ENCODE results near the gene AGL.

DNA sequence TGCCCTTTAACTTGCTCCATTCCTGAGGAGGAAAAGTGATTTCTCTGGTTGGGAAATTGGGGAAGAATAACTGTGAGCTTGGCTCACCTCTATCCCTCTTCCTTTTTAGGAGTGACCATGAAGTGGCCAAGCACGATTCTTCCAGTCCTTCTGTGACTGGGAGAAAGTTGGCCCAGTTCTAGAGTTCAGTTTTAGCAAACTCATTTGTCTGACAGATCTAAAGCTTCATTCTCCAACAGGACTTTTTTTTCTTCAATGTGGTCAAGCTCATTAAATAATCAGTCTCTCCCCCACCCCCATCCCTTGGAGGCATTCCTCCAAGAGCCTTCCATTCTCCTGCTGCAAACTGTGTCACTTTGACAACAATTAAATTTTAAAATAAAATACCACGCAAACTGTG, 6.4 kb upstream of the AGL start:
- TF ChIP-seq, protein P1, sequence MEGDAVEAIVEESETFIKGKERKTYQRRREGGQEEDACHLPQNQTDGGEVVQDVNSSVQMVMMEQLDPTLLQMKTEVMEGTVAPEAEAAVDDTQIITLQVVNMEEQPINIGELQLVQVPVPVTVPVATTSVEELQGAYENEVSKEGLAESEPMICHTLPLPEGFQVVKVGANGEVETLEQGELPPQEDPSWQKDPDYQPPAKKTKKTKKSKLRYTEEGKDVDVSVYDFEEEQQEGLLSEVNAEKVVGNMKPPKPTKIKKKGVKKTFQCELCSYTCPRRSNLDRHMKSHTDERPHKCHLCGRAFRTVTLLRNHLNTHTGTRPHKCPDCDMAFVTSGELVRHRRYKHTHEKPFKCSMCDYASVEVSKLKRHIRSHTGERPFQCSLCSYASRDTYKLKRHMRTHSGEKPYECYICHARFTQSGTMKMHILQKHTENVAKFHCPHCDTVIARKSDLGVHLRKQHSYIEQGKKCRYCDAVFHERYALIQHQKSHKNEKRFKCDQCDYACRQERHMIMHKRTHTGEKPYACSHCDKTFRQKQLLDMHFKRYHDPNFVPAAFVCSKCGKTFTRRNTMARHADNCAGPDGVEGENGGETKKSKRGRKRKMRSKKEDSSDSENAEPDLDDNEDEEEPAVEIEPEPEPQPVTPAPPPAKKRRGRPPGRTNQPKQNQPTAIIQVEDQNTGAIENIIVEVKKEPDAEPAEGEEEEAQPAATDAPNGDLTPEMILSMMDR (IDR thresholded peaks at IDR 0.05; ENCODE audit: low read depth, low read length), result no peak
- TF ChIP-seq EZH2phosphoT487 (IDR thresholded peaks at IDR 0.05; ENCODE audit: low read depth), result no peak

Measured in OCI-LY3 (cell line).